ENCODE measurements around the gene MORN1. TPM values are rescaled to one million over a fixed set of nuclear protein-coding genes. Genes with fewer than 3 reads are reported as not detected.

MORN1 gene
- total RNA-seq, 1 donor from 2014 or later, result 11.1 TPM

- Mint-ChIP-seq H3K27me3 (no peaks in the 10 kb centered on the region), H3K27ac (peak overlapping the region; percentile 58), H3K9me3 (no peaks in the 10 kb centered on the region), H3K4me1 (peaks cover 25% of the 10 kb centered on the region), H3K36me3 (ENCODE audit: low read depth) (peaks cover 52% of the 10 kb centered on the region), H3K4me3 (no peak overlapping the region)
- intact Hi-C loops (cut with micrococcal nuclease), result no loop called here
- no peak for DNase-seq
Measured at GRCh38 chr1:2394761-2395160, 3.4 kb upstream of the MORN1 start.

DNA sequence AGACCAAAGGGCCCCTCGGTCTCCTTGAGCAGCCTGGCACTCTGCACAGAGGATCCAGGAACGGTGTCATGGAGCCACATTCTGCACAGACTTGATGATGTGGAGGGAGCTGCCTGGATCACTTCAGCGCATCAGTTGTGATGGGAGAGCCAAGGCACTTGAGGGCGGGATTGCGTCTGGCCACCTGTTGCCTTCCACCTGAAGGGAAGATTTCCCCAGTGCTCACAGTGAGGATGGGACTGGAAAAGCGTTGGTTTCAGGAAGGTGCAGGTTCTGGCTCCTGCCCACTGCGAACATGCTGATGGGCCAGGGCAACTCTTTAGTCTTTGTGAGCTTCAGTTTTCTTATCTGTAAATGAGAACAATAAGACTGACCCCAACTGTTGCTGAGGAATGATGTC lies 2.9 kb upstream of the MORN1 start:
- Mint-ChIP-seq H3K27ac (peak overlapping the region; percentile 29), H3K4me1 (peaks cover 25% of the 10 kb centered on the region), H3K36me3 (ENCODE audit: low read depth) (peaks cover 48% of the 10 kb centered on the region), H3K27me3 (no peaks in the 10 kb centered on the region), H3K4me3 (no peak overlapping the region), H3K9me3 (no peaks in the 10 kb centered on the region)
- DNase-seq, result no peak
- intact Hi-C loops (cut with micrococcal nuclease), result no loop called here

- no peak for DNase-seq
- Mint-ChIP-seq H3K9me3 (no peaks in the 10 kb centered on the region), H3K27me3 (no peaks in the 10 kb centered on the region), H3K4me1 (peaks cover 25% of the 10 kb centered on the region), H3K36me3 (ENCODE audit: low read depth) (peaks cover 41% of the 10 kb centered on the region), H3K4me3 (peak overlapping the region; percentile 90), H3K27ac (no peak overlapping the region)
- intact Hi-C loops (cut with micrococcal nuclease), result no loop called here
Measured at GRCh38 chr1:2393471-2393877, 2.1 kb upstream of the MORN1 start.

DNA sequence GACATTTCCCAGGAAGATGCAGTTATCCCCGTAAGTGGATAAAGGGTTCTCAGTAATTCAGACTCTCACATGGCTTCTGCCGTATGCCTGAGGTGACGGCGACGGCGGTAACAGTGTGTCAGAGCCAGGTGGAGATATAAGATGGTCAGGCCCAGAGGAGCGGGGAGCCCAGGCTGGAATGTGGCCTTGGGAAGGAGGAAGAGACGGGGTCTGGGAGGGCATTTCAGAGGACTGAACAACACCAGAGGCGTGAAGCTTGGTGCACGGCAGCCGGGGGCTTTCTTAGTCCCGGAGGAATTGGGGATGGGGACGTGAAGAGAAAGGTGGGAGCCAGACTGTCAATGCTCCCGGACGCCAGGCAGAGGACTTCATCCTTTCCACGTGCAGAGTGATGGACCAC lies 1.3 kb upstream of the MORN1 start:
- no peak for DNase-seq
- intact Hi-C loops (cut with micrococcal nuclease), result no loop called here
- peak overlapping the region; percentile 90 for H3K4me3 Mint-ChIP-seq
- H3K36me3 Mint-ChIP-seq (ENCODE audit: low read depth), result peaks cover 38% of the 10 kb centered on the region
- H3K4me1 Mint-ChIP-seq, result peaks cover 25% of the 10 kb centered on the region
- H3K9me3 Mint-ChIP-seq, result no peaks in the 10 kb centered on the region
- H3K27ac Mint-ChIP-seq, result peak overlapping the region; percentile 68
- H3K27me3 Mint-ChIP-seq, result no peaks in the 10 kb centered on the region

GRCh38 chr1:2391931-2392509 lies 666 bp upstream of the MORN1 start:
- H3K4me3 Mint-ChIP-seq, result peak overlapping the region; percentile 90
- no peak for DNase-seq
- H3K9me3 Mint-ChIP-seq, result no peaks in the 10 kb centered on the region
- intact Hi-C loops (cut with micrococcal nuclease), result loop anchor here (1.0 to 2.0 kb wide), 3 partner anchors 20 to 134 kb away; partner anchors contain the start of genes PANK4 and PEX10
- no peaks in the 10 kb centered on the region for H3K27me3 Mint-ChIP-seq
- peaks cover 32% of the 10 kb centered on the region for H3K36me3 Mint-ChIP-seq (ENCODE audit: low read depth)
- H3K27ac Mint-ChIP-seq, result peak overlapping the region; percentile 68
- H3K4me1 Mint-ChIP-seq, result peaks cover 25% of the 10 kb centered on the region

- H3K27me3 Mint-ChIP-seq, result no peaks in the 10 kb centered on the region
- intact Hi-C loops (cut with micrococcal nuclease), result loop anchor here (2.0 kb wide), 1 partner anchor 75 kb away; no protein-coding TSS in a partner anchor
- no peak overlapping the region for H3K27ac Mint-ChIP-seq
- DNase-seq, result no peak
- peaks cover 23% of the 10 kb centered on the region for H3K4me1 Mint-ChIP-seq
- H3K36me3 Mint-ChIP-seq (ENCODE audit: low read depth), result peaks cover 15% of the 10 kb centered on the region
- H3K4me3 Mint-ChIP-seq, result peak overlapping the region; percentile 82
- no peaks in the 10 kb centered on the region for H3K9me3 Mint-ChIP-seq
Measured at GRCh38 chr1:2389644-2390043, 1.7 kb downstream of the MORN1 start.

GRCh38 chr1:2388004-2388913 lies 3.1 kb downstream of the MORN1 start:
- Mint-ChIP-seq H3K27ac (no peak overlapping the region), H3K4me1 (peaks cover 16% of the 10 kb centered on the region), H3K36me3 (ENCODE audit: low read depth) (peaks cover 8% of the 10 kb centered on the region), H3K27me3 (no peaks in the 10 kb centered on the region), H3K4me3 (no peak overlapping the region), H3K9me3 (no peaks in the 10 kb centered on the region)
- DNase-seq, result no peak
- intact Hi-C loops (cut with micrococcal nuclease), result no loop called here

DNA sequence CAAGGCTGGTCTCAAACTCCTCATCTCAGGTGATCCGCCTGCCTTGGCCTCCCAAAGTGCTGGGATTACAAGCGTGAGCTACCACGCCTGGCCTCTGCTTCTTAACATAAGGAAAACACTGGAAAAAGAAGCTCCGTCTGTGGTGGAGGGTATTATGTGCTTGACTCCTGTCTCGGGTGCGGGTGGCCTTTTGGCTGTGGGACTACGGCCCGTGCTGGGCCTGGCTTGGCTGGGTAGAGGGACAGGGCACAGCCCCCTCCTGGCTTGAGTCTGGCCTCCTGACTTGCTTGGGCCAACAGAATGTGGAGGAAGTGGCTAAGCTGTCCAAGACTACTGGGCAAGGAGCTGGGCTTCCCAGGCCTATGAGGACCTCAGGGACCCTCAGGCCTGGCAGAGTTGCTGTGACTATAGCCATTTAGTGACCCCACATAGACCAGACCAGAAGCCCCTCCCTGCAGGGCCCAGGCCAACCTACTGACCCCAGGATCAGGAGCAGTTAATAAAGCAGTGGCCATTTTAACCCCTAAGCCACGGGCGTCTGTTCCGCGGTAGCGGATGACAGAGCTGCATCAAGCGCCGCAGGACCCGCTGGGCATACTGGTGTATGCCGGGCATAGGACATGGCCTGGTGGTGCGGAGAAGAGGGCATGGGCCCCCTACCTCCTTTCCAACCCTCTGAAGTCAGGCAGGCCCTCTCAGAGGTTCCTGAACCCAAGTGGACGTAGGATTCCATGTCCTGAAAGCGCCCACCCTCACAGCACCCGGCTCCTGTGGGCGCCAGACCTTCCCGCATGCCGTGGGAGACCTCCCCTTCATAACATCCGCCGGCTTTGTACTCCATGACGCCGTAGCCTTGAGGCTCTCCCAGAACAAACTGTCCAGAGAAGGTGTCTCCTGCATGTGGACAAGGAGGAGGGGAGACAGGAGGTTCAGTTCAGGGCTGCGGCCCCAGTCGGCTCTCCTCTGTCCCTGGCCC lies 4.4 kb downstream of the MORN1 start:
- H3K4me3 Mint-ChIP-seq, result no peak overlapping the region
- no peak for DNase-seq
- H3K9me3 Mint-ChIP-seq, result no peaks in the 10 kb centered on the region
- no peaks in the 10 kb centered on the region for H3K36me3 Mint-ChIP-seq (ENCODE audit: low read depth)
- H3K4me1 Mint-ChIP-seq, result peaks cover 6% of the 10 kb centered on the region
- intact Hi-C loops (cut with micrococcal nuclease), result no loop called here
- no peaks in the 10 kb centered on the region for H3K27me3 Mint-ChIP-seq
- H3K27ac Mint-ChIP-seq, result no peak overlapping the region

DNA sequence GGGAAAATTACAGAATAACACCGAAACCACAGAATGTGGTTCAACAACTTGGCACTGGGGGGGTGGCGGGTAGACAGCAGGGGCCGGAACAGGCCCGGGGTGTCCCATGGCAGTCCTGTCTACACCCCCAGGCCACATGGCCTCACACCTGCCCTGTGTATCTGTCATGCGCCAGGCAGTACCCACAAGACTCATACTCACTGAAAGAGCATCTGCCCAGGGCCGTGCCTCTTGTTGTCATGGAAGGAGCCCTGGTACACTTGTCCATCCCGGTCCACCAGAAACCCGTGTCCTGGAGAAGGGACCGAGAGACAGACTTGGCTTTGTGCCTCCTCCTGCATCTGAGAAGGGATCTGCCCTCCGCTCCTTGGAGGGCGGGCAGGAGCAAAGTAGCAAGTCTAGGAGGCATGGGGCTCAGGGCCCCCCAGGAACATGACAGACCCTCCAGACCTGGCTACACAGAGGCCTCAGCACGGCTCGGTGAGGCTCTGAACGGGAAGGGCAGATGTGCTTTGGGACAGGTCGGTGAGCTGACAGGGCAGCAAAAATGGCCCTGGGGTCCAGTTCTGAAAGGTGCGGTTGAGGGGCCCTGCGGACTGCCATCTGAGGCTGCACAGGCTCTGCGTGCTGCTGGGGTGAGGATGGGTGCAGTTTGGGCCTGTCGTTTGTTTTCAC lies 5.6 kb downstream of the MORN1 start:
- Mint-ChIP-seq H3K4me3 (no peak overlapping the region), H3K36me3 (ENCODE audit: low read depth) (no peaks in the 10 kb centered on the region), H3K4me1 (peaks cover 6% of the 10 kb centered on the region), H3K27me3 (no peaks in the 10 kb centered on the region), H3K9me3 (no peaks in the 10 kb centered on the region), H3K27ac (no peak overlapping the region)
- DNase-seq, result no peak
- intact Hi-C loops (cut with micrococcal nuclease), result no loop called here

- Mint-ChIP-seq H3K36me3 (ENCODE audit: low read depth) (no peaks in the 10 kb centered on the region), H3K4me1 (peaks cover 2% of the 10 kb centered on the region)
- DNase-seq, result no peak
Measured at GRCh38 chr1:2384941-2385481, 6.3 kb downstream of the MORN1 start.

GRCh38 chr1:2384130-2384860 lies 7.1 kb downstream of the MORN1 start:
- Mint-ChIP-seq H3K4me3 (no peak overlapping the region), H3K9me3 (no peaks in the 10 kb centered on the region), H3K27ac (no peak overlapping the region), H3K4me1 (peaks cover 2% of the 10 kb centered on the region), H3K36me3 (ENCODE audit: low read depth) (no peaks in the 10 kb centered on the region), H3K27me3 (no peaks in the 10 kb centered on the region)
- no peak for DNase-seq
- intact Hi-C loops (cut with micrococcal nuclease), result no loop called here

More at GRCh38 chr1:2384941-2385481, 6.3 kb downstream of the MORN1 start:
- no peaks in the 10 kb centered on the region for H3K9me3 Mint-ChIP-seq
- H3K27me3 Mint-ChIP-seq, result no peaks in the 10 kb centered on the region
- no peak overlapping the region for H3K27ac Mint-ChIP-seq
- H3K4me3 Mint-ChIP-seq, result no peak overlapping the region
- intact Hi-C loops (cut with micrococcal nuclease), result no loop called here

DNA sequence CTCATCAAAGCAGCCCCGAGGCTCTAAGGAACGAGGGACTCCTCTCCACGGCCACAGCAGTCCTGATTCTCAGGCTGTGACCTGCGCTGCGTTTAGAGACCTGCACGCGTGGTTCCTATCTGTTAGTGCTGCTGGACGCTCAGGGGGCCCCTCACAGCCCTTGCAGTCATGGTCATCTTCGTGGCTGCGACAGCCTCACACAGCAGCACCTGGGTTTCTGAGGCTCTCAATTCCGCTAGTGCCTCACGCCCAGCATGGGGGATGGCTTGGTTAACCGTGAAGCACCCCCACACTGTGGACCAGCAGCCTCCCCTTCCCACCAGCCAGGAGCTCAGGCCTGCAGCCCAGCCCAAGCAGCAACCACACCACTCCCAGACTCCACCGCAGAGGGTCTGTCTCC lies 7.8 kb downstream of the MORN1 start:
- Mint-ChIP-seq H3K27me3 (no peaks in the 10 kb centered on the region), H3K36me3 (ENCODE audit: low read depth) (no peaks in the 10 kb centered on the region), H3K27ac (no peak overlapping the region), H3K4me3 (no peak overlapping the region), H3K9me3 (no peaks in the 10 kb centered on the region), H3K4me1 (peaks cover 2% of the 10 kb centered on the region)
- intact Hi-C loops (cut with micrococcal nuclease), result no loop called here
- no peak for DNase-seq
